ENCODE results near the gene MAP1S. TPM values are rescaled to one million over a fixed set of nuclear protein-coding genes. Genes with fewer than 3 reads are reported as not detected.

Gene MAP1S
- total and polyA plus RNA-seq, 2 of the 4 experiments (the other 2 are of a cell fraction), result 6.1 to 48.6 TPM

DNA sequence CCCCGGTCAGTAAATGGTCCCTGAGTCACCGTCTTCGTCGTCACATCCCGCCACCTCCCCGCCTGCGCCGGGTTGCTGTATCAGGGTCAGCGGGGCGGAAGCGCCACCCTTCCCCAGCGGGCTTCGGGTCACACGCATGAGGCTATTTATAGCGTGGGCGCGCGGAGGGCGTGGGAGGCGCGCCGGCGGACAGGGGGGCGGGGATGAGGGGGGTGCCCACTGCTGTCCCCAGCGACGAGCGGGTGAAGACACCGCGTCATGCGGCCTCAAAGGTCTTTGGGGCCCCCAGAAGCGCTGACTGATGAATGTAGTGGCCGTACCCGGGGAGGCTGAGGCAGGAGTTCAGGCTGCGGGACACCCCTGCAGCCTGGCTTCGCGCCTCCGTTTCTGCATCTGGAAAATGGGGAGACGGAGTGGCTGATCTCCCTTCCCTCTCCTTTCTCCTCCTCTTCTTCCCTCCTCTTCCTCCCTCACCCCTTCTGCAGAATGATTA, 39.0 kb upstream of the MAP1S start:
- H2BK15ac ChIP-seq (ENCODE audit: low read depth, low read length), result no peak overlapping the region; the same call in 2 of the 3 replicates
- H3K9me3 ChIP-seq (ENCODE audit: control insufficient read depth, insufficient read depth, low read length), result no peaks in the 10 kb centered on the region
- no peak overlapping the region for H3K18ac ChIP-seq (ENCODE audit: low read depth, low read length)
- peak; percentile 86 for ATAC-seq (ENCODE audit: low read depth)
- H2BK5ac ChIP-seq (ENCODE audit: low read depth, low read length, poor library complexity, severe bottlenecking), result no peak overlapping the region
- no peak overlapping the region; the same call in 1 of the 2 replicates for H4K91ac ChIP-seq (ENCODE audit: insufficient read depth, low read depth, low read length)
- H3K9ac ChIP-seq (ENCODE audit: low read depth, low read length), result no peak overlapping the region
- H3K27me3 ChIP-seq (ENCODE audit: control insufficient read depth, insufficient read depth, low read length), result peaks cover 2% of the 10 kb centered on the region; the same call in 1 of the 2 replicates
- no peak overlapping the region for H3K4ac ChIP-seq (ENCODE audit: low read depth, low read length)
- BruUV-seq (replicated peaks), result no TSS peak
- H2BK120ac ChIP-seq (ENCODE audit: low read depth, low read length), result peak overlapping the region; percentile 56; the same call in 1 of the 2 replicates
- no peaks in the 10 kb centered on the region for H3K79me1 ChIP-seq (ENCODE audit: low read depth in 1 of 2, low read length in 2 of 2)
- no peak overlapping the region for H3K23ac ChIP-seq (ENCODE audit: low read depth, low read length)
- peaks cover 8% of the 10 kb centered on the region for H3K9me1 ChIP-seq (ENCODE audit: insufficient read depth, low read length)
- dilution Hi-C loops (cut with HindIII; ENCODE audit: low sequenced_read_pairs, unreplicated experiment), result no loop called here
- H3K14ac ChIP-seq (replicated peaks; ENCODE audit: low read depth, low read length), result 0 out of 2 replicates have a peak overlapping the region, but pooled peaks have one; percentile 15
- H4K5ac ChIP-seq (ENCODE audit: low read depth, low read length), result no peak overlapping the region
- H3K4me2 ChIP-seq (ENCODE audit: low read depth, low read length), result peak overlapping the region; percentile 79
- H4K8ac ChIP-seq (ENCODE audit: low read depth in 2 of 2, low read length in 2 of 2), result peak overlapping the region in 1 of 2 experiments; percentile 84; a peak in 1 of 4 replicates
- no peaks in the 10 kb centered on the region for H3K36me3 ChIP-seq (ENCODE audit: control insufficient read depth, insufficient read depth, low read length)
- in situ Hi-C loops (cut with MboI; ENCODE audit: low sequenced_read_pairs), result no loop called here
- H3K56ac ChIP-seq (ENCODE audit: extremely low read depth, insufficient read depth, low read length), result no peak overlapping the region
- peak; percentile 62 for DNase-seq
- WGBS, 2 experiments (ENCODE audit: extremely low coverage in 2 of 2, insufficient read length in 1 of 2), result 0% methylated on average over 5 of the region's 38 CpGs; no CpG with 5 or more reads in 1 of the 2 experiments
- POLR2A ChIA-PET (ENCODE audit: unreplicated experiment), result no interaction called here
- peaks cover 5% of the 10 kb centered on the region for H3K4me1 ChIP-seq (ENCODE audit: control insufficient read depth, insufficient read depth, low read length)
- no peak overlapping the region for H2AK9ac ChIP-seq (replicated peaks; ENCODE audit: low read depth, low read length, poor library complexity)
- H4K20me1 ChIP-seq (ENCODE audit: insufficient read depth, low read length), result peaks cover 4% of the 10 kb centered on the region
- intact Hi-C loops (cut with micrococcal nuclease), result no loop called here
- H2AK5ac ChIP-seq (ENCODE audit: low read depth, low read length), result peak overlapping the region; percentile 82; the same call in 1 of the 2 replicates
- H2BK20ac ChIP-seq (ENCODE audit: low read depth, low read length), result peak overlapping the region; percentile 71; the same call in 1 of the 2 replicates
- no peak overlapping the region for H3K27ac ChIP-seq (ENCODE audit: insufficient read depth, low read length)
- CTCF ChIA-PET, result no interaction called here
- TF ChIP-seq MXI1 (IDR thresholded peaks at IDR 0.05; ENCODE audit: borderline replicate concordance, low read depth, low read length) (no peak), RCOR1 (IDR thresholded peaks at IDR 0.05; ENCODE audit: insufficient replicate concordance, low read length) (no peak), RFX5 (IDR thresholded peaks at IDR 0.05; ENCODE audit: low read depth, low read length) (no peak), RAD21 (IDR thresholded peaks at IDR 0.05; ENCODE audit: low read length) (no peak), FOS (IDR thresholded peaks at IDR 0.05; ENCODE audit: low read depth, low read length) (peak; percentile 51; the same call in 1 of the 2 replicates), MAZ (IDR thresholded peaks at IDR 0.05; ENCODE audit: borderline replicate concordance, low read depth, low read length) (peak; percentile 65; the same call in 1 of the 2 replicates), POLR2A (IDR thresholded peaks at IDR 0.05; ENCODE audit: low read depth, low read length) (no peak; the same call in 1 of the 2 replicates), CEBPB (IDR thresholded peaks at IDR 0.05; ENCODE audit: low read depth, low read length) (no peak), MAFK (IDR thresholded peaks at IDR 0.05; ENCODE audit: low read depth, low read length) (no peak), NFE2L2 (IDR thresholded peaks at IDR 0.05; ENCODE audit: low read depth, low read length) (0 out of 2 replicates have a peak, but pooled peaks have one; percentile 8), SMC3 (IDR thresholded peaks at IDR 0.05; ENCODE audit: low read depth, low read length) (no peak), BHLHE40 (IDR thresholded peaks at IDR 0.05; ENCODE audit: low read depth, low read length) (no peak), CHD1 (IDR thresholded peaks at IDR 0.05; ENCODE audit: low read depth, low read length) (no peak)
- TF ChIP-seq, protein P1, sequence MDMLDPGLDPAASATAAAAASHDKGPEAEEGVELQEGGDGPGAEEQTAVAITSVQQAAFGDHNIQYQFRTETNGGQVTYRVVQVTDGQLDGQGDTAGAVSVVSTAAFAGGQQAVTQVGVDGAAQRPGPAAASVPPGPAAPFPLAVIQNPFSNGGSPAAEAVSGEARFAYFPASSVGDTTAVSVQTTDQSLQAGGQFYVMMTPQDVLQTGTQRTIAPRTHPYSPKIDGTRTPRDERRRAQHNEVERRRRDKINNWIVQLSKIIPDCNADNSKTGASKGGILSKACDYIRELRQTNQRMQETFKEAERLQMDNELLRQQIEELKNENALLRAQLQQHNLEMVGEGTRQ (IDR thresholded peaks at IDR 0.05; ENCODE audit: low read depth, low read length), result no peak
- TF ChIP-seq, protein P2, sequence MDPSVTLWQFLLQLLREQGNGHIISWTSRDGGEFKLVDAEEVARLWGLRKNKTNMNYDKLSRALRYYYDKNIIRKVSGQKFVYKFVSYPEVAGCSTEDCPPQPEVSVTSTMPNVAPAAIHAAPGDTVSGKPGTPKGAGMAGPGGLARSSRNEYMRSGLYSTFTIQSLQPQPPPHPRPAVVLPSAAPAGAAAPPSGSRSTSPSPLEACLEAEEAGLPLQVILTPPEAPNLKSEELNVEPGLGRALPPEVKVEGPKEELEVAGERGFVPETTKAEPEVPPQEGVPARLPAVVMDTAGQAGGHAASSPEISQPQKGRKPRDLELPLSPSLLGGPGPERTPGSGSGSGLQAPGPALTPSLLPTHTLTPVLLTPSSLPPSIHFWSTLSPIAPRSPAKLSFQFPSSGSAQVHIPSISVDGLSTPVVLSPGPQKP (IDR thresholded peaks at IDR 0.05; ENCODE audit: borderline replicate concordance, low read depth, low read length), result no peak
- TF ChIP-seq, protein P3, sequence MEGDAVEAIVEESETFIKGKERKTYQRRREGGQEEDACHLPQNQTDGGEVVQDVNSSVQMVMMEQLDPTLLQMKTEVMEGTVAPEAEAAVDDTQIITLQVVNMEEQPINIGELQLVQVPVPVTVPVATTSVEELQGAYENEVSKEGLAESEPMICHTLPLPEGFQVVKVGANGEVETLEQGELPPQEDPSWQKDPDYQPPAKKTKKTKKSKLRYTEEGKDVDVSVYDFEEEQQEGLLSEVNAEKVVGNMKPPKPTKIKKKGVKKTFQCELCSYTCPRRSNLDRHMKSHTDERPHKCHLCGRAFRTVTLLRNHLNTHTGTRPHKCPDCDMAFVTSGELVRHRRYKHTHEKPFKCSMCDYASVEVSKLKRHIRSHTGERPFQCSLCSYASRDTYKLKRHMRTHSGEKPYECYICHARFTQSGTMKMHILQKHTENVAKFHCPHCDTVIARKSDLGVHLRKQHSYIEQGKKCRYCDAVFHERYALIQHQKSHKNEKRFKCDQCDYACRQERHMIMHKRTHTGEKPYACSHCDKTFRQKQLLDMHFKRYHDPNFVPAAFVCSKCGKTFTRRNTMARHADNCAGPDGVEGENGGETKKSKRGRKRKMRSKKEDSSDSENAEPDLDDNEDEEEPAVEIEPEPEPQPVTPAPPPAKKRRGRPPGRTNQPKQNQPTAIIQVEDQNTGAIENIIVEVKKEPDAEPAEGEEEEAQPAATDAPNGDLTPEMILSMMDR (conservative IDR thresholded peaks at IDR 0.05; ENCODE audit: low read depth, low read length), result no peak
- peak overlapping the region; percentile 0; the same call in 1 of the 2 replicates for H3K4me3 ChIP-seq (ENCODE audit: insufficient read depth, low read depth, low read length)
- peak overlapping the region; percentile 81 for H2AFZ ChIP-seq (replicated peaks; ENCODE audit: low read length, poor library complexity)
